GM12878 (cell line): ENCODE measurements around the gene UGT1A8. TPM values are rescaled to one million over a fixed set of nuclear protein-coding genes. Genes with fewer than 3 reads are reported as not detected.

Source experiments
- ATAC-seq: fragments of 200-7000 bp; cut with Tn5 transposase; 3 replicates; pipeline ENCODE4 v1.9.1; 2020; ENCODE audit warnings: mild to moderate bottlenecking, moderate library complexity
- BruUV-seq: library from RNA; stranded (reverse); fragments of 400-500 nt; replicated peaks from 2 replicates; lab custom pipeline; 2021; lab: Mats Ljungman, UMichigan
- CTCF ChIA-PET: fragments of 300-600 bp; sonication (Branson Sonifier 250); formaldehyde crosslinking; extraction: SDS; loops from one replicate; lab custom pipeline; 2021; ENCODE audit warnings: inconsistent platforms; lab: Yijun Ruan, JAX
- POLR2A ChIA-PET: fragments of 350-600 bp; formaldehyde crosslinking; extraction: SDS; loops from one replicate; lab custom pipeline; 2021; ENCODE audit warnings: inconsistent platforms; lab: Charles Lee
- RAD21 ChIA-PET: fragments of 300-600 bp; sonication (Branson Sonifier 250); formaldehyde crosslinking; loops from one replicate; lab custom pipeline; 2023; ENCODE audit warnings: antibody characterized with exemption; ENCODE audit not compliant: unreplicated experiment; lab: Charles Lee
- SMC1A ChIA-PET: fragments of 300-600 bp; sonication (Branson Sonifier 250); formaldehyde crosslinking; loops from one replicate; lab custom pipeline; 2023; ENCODE audit not compliant: unreplicated experiment, uncharacterized antibody; lab: Charles Lee
- DNase-seq: peaks from one replicate; pipeline ENCODE4 v3.0.0-alpha.2; 2011; ENCODE audit warnings: low read depth, low spot score
- FAIRE-seq: peaks from 3 replicates; lab custom pipeline; 2011; peaks lifted over from hg19 to GRCh38; lab: Jason Lieb, UNC
- H2AFZ ChIP-seq: 2 replicates; pipeline ENCODE4 v1.6.0; 2011; ENCODE audit warnings: low read depth, low read length, control low read depth; ENCODE audit not compliant: control insufficient read depth
- H3K27ac ChIP-seq: 2 replicates; pipeline ENCODE4 v1.5.1; 2011; ENCODE audit warnings: control low read depth; ENCODE audit not compliant: control insufficient read depth, insufficient read depth
- H3K27me3 ChIP-seq, 2 experiments: replicated peaks in 1 of 2; 2 replicates each; pipeline versions ENCODE4 v1.6.0 to v1.6.1; 2011; ENCODE audit warnings: low read length in 1 of 2; ENCODE audit not compliant: control insufficient read depth in 2 of 2, insufficient read depth in 2 of 2
- H3K36me3 ChIP-seq, 2 experiments: 2 replicates each; pipeline ENCODE4 v1.5.1; 2011; ENCODE audit warnings: low read length in 1 of 2; ENCODE audit not compliant: control insufficient read depth in 2 of 2, insufficient read depth in 2 of 2
- H3K4me1 ChIP-seq: 2 replicates; pipeline ENCODE4 v1.6.1; 2011; ENCODE audit warnings: mild to moderate bottlenecking, low read length, moderate library complexity, mixed read lengths; ENCODE audit not compliant: control insufficient read depth, insufficient read depth
- H3K4me2 ChIP-seq: 2 replicates; pipeline ENCODE4 v1.6.0; 2011; ENCODE audit warnings: control low read depth; ENCODE audit not compliant: control insufficient read depth, insufficient read depth
- H3K4me3 ChIP-seq: fragments of 200-600 bp; sonication (generic); 2 replicates; pipeline ENCODE4 v1.5.1; 2016
- H3K79me2 ChIP-seq: 2 replicates; pipeline ENCODE4 v1.6.0; 2011; ENCODE audit warnings: low read length; ENCODE audit not compliant: control insufficient read depth, insufficient read depth
- H3K9ac ChIP-seq: 2 replicates; pipeline ENCODE4 v1.8.0; 2011; ENCODE audit warnings: low read length, control low read depth, mixed read lengths; ENCODE audit not compliant: control insufficient read depth, insufficient read depth
- H3K9me3 ChIP-seq: replicated peaks from 3 replicates; pipeline ENCODE4 v1.5.1; 2011; ENCODE audit warnings: mild to moderate bottlenecking, low read length; ENCODE audit not compliant: control insufficient read depth, insufficient read depth
- H4K20me1 ChIP-seq: 2 replicates; pipeline ENCODE4 v1.6.0; 2011; ENCODE audit not compliant: control insufficient read depth, insufficient read depth
- BHLHE40 ChIP-seq, 2 experiments: fragments of 450-650 bp in 1 of 2; IDR thresholded peaks; 2 replicates each; pipeline ENCODE4 v1.6.1; 2011 to 2017; ENCODE audit warnings: low read depth in 2 of 2, borderline replicate concordance in 1 of 2, improper control_type of control experiment in 1 of 2, low read length in 1 of 2, mild to moderate bottlenecking in 1 of 2
- EGR1 ChIP-seq, 2 experiments: IDR thresholded peaks; 1 replicate in 1 of 2; 2 replicates in 1 of 2; pipeline ENCODE4 v1.6.1; 2011 to 2012; ENCODE audit warnings: low read depth in 2 of 2, low read length in 2 of 2, borderline replicate concordance in 1 of 2, mild to moderate bottlenecking in 1 of 2, moderate library complexity in 1 of 2
- EZH2 ChIP-seq: IDR thresholded peaks from 2 replicates; pipeline ENCODE4 v1.6.1; 2012; ENCODE audit warnings: low read depth, mild to moderate bottlenecking, control low read depth, inconsistent platforms, low read length, borderline replicate concordance; ENCODE audit not compliant: control insufficient read depth
- MAX ChIP-seq: IDR thresholded peaks from 2 replicates; pipeline ENCODE4 v1.6.1; 2012; ENCODE audit warnings: low read depth, low read length, improper control_type of control experiment
- MLLT1 ChIP-seq: fragments of 450-650 bp; IDR thresholded peaks from 2 replicates; pipeline ENCODE4 v1.6.1; 2016; ENCODE audit warnings: mild to moderate bottlenecking
- MTA2 ChIP-seq: fragments of 450-650 bp; IDR thresholded peaks from 2 replicates; pipeline ENCODE4 v1.6.1; 2016; ENCODE audit warnings: low read depth, mild to moderate bottlenecking, moderate library complexity
- MXI1 ChIP-seq: fragments of 150-350 bp; IDR thresholded peaks from 2 replicates; pipeline ENCODE4 v1.6.1; 2011; ENCODE audit warnings: low read depth, mild to moderate bottlenecking, inconsistent platforms, low read length, improper control_type of control experiment
- MYB ChIP-seq: fragments of 150-350 bp; IDR thresholded peaks from 2 replicates; pipeline ENCODE4 v1.6.1; 2014; ENCODE audit warnings: mild to moderate bottlenecking, low read depth, low read length, borderline replicate concordance
- NBN ChIP-seq: fragments of 450-650 bp; IDR thresholded peaks from 2 replicates; pipeline ENCODE4 v1.6.1; 2016
- NKRF ChIP-seq: fragments of 450-650 bp; conservative IDR thresholded peaks from 2 replicates; pipeline ENCODE4 v1.6.1; 2017; ENCODE audit warnings: mild to moderate bottlenecking, moderate library complexity
- POU2F2 ChIP-seq: IDR thresholded peaks from 3 replicates; pipeline ENCODE4 v1.6.1; 2011; ENCODE audit warnings: low read depth, mild to moderate bottlenecking, low read length, borderline replicate concordance
- SREBF2 ChIP-seq: IDR thresholded peaks from 2 replicates; pipeline ENCODE4 v1.6.1; 2012; ENCODE audit warnings: mild to moderate bottlenecking, low read length
- SUZ12 ChIP-seq: fragments of 200-600 bp; sonication (generic); IDR thresholded peaks from one replicate; pipeline ENCODE4 v1.6.1; 2018; ENCODE audit warnings: antibody characterized with exemption, mild to moderate bottlenecking; ENCODE audit not compliant: unreplicated experiment
- ZNF622 ChIP-seq: fragments of 450-650 bp; IDR thresholded peaks from 2 replicates; pipeline ENCODE4 v1.6.1; 2017; ENCODE audit warnings: mild to moderate bottlenecking, inconsistent platforms
- WGBS: methylation state at CpG from one replicate; pipeline ENCODE4 v1.1.6; 2016; ENCODE audit warnings: low lambda C conversion rate; ENCODE audit not compliant: insufficient replicate concordance, insufficient coverage; ENCODE audit errors: missing lambda C conversion rate; 5-methylcytosine and 5-hydroxymethylcytosine counted together
- in situ Hi-C: fragments of 300-500 bp; cut with MboI; formaldehyde crosslinking; loops from 9 replicates; pipeline ENCODE4 v1.14.3; 2018; ENCODE audit warnings: mixed read lengths
- intact Hi-C: fragments of 100-400 bp; cut with micrococcal nuclease; formaldehyde crosslinking; loops from one replicate; pipeline ENCODE4 v1.14.2; 2022; ENCODE audit not compliant: unreplicated experiment
- polyA plus RNA-seq, 11 experiments: library from polyadenylated mRNA; depleted of rRNA in 4 of 11; unstranded in 6 of 11; stranded (reverse) in 5 of 11; fragments of >200 nt; fragmentation: Nextera tagmentation in 4 of 11; fragmentation: Illumina TruSeq in 1 of 11; extraction: Ambion mirVana in 4 of 11; extraction: Trizol in 1 of 11; gene quantifications; 1 replicate in 1 of 11; 2 replicates in 10 of 11; pipeline versions ENCODE4 v1.2.1 to v1.2.3, GENCODE V29; 2011 to 2016; ENCODE audit warnings: inconsistent platforms in 2 of 11, missing spikeins in 2 of 11, low read depth in 1 of 11
- total RNA-seq, 4 experiments: library from RNA; depleted of rRNA in 3 of 4; stranded (reverse); fragments of >200 nt in 3 of 4; fragmentation: Illumina TruSeq in 1 of 4; extraction: Trizol in 1 of 4; gene quantifications; 2 replicates each; pipeline versions ENCODE4 v1.2.1 to v1.2.3, GENCODE V29; 2013 to 2021
- TF ChIP-seq, protein P1 (sequence below), 3 experiments: IDR thresholded peaks in 2 of 3; conservative IDR thresholded peaks in 1 of 3; 2 replicates each; pipeline ENCODE4 v1.5.1; 2011; ENCODE audit warnings: low read depth in 3 of 3, low read length in 3 of 3, mild to moderate bottlenecking in 3 of 3, control low read depth in 2 of 3, moderate library complexity in 2 of 3, inconsistent platforms in 1 of 3, mixed read lengths in 1 of 3; ENCODE audit not compliant: control insufficient read depth in 2 of 3, insufficient read depth in 1 of 3; ENCODE audit errors: extremely low read depth in 1 of 3

The UGT1A8 gene
- total and polyA plus RNA-seq, 10 of the 15 experiments (the other 5 are each of a cell fraction or from before 2014, with no cell fraction given): not detected

DNA sequence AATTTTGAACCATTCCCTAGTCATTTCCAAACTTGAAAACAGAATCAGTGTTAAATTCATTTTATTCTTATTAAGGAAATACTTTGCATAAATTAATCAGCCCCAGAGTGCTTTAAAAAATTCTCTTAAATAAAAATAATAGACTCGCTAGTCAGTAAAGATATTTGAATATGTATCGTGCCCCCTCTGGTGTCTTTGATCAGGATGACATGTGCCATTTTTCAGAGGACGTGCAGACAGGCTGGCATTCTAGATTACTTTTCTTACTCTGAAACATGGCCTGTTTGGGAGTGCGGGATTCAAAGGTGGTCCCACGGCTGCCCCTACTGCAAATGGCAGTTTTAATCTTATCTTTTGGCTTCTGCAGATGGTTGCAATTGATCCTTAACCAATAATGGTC is 155.2 kb downstream of the UGT1A8 start:
- Histone ChIP-seq H3K79me2 (no peaks in the 10 kb centered on the region), H3K9me3 (no peaks in the 10 kb centered on the region; the same call in 2 of the 3 replicates), H3K27ac (no peak overlapping the region), H3K4me2 (no peak overlapping the region), H3K36me3 (no peaks in the 10 kb centered on the region), H3K27me3 (no peaks in the 10 kb centered on the region), H2AFZ (no peak overlapping the region), H4K20me1 (no peaks in the 10 kb centered on the region), H3K4me3 (no peak overlapping the region), H3K9ac (no peak overlapping the region), H3K4me1 (no peaks in the 10 kb centered on the region)
- TF ChIP-seq POU2F2: no peak
- TF ChIP-seq MXI1: no peak
- no peak for TF ChIP-seq NKRF
- TF ChIP-seq EZH2: no peak
- no peak for TF ChIP-seq ZNF622
- no peak for TF ChIP-seq MAX
- TF ChIP-seq MYB: no peak
- TF ChIP-seq BHLHE40 (IDR thresholded peaks at IDR 0.05; ENCODE audit: borderline replicate concordance in 1 of 2, low read depth in 2 of 2, low read length in 1 of 2): no peak
- TF ChIP-seq, protein P1, sequence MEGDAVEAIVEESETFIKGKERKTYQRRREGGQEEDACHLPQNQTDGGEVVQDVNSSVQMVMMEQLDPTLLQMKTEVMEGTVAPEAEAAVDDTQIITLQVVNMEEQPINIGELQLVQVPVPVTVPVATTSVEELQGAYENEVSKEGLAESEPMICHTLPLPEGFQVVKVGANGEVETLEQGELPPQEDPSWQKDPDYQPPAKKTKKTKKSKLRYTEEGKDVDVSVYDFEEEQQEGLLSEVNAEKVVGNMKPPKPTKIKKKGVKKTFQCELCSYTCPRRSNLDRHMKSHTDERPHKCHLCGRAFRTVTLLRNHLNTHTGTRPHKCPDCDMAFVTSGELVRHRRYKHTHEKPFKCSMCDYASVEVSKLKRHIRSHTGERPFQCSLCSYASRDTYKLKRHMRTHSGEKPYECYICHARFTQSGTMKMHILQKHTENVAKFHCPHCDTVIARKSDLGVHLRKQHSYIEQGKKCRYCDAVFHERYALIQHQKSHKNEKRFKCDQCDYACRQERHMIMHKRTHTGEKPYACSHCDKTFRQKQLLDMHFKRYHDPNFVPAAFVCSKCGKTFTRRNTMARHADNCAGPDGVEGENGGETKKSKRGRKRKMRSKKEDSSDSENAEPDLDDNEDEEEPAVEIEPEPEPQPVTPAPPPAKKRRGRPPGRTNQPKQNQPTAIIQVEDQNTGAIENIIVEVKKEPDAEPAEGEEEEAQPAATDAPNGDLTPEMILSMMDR (IDR thresholded peaks at IDR 0.05 in 2 of 3, conservative IDR thresholded peaks at IDR 0.05 in 1 of 3; ENCODE audit: control insufficient read depth in 2 of 3, extremely low read depth in 1 of 3, insufficient read depth in 1 of 3, low read depth in 3 of 3, low read length in 3 of 3): no peak
- no peak for TF ChIP-seq NBN
- no peak for TF ChIP-seq SREBF2
- no peak for TF ChIP-seq EGR1 (IDR thresholded peaks at IDR 0.05; ENCODE audit: borderline replicate concordance in 1 of 2, low read depth in 2 of 2, low read length in 2 of 2)
- TF ChIP-seq MTA2: no peak
- TF ChIP-seq MLLT1: no peak
- no peak for TF ChIP-seq SUZ12
- ChIA-PET SMC1A (no interaction called here), POLR2A (no interaction called here), CTCF (no interaction called here), RAD21 (no interaction called here)
- 24% methylated on average over 5 of the region's 5 CpGs for WGBS
- DNase-seq (no peak), FAIRE-seq (no peak), ATAC-seq (no peak)
- intact Hi-C loops (no loop called here), in situ Hi-C loops (no loop called here)
- BruUV-seq: no TSS peak
